Stomach (tissue), 9 donors: Measurements from ENCODE around the gene PLXND1. TPM values are rescaled to one million over a fixed set of nuclear protein-coding genes. Genes with fewer than 3 reads are reported as not detected.

Experiments used
- DNase-seq, 2 donors: peaks; one replicate each; pipeline versions ENCODE4 v3.0.0 to v3.0.0-alpha.2; 2013 to 2019
- H3K27ac ChIP-seq, 5 donors: fragments of 200-600 bp in 4 of 5; sonication (generic) in 4 of 5; one replicate each; pipeline ENCODE4 v1.5.1; 2013 to 2019; ENCODE audit warnings: mild to moderate bottlenecking in 1 of 5, moderate library complexity in 1 of 5
- H3K27me3 ChIP-seq, 3 donors: fragments of 200-600 bp; sonication (generic); one replicate each; pipeline ENCODE4 v1.5.1; 2017 to 2019; ENCODE audit warnings: mixed run types in 1 of 3
- H3K36me3 ChIP-seq, 4 donors: fragments of 200-600 bp; sonication (generic); 1 replicate in 3 of 4; 2 replicates in 1 of 4; pipeline ENCODE4 v1.5.1; 2016 to 2019
- H3K4me1 ChIP-seq, 4 donors: fragments of 200-600 bp; sonication (generic); one replicate each; pipeline ENCODE4 v1.5.1; 2016 to 2019
- H3K4me3 ChIP-seq, 4 donors: fragments of 200-600 bp; sonication (generic) in 3 of 4; one replicate each; pipeline ENCODE4 v1.5.1; 2016 to 2019; ENCODE audit warnings: mild to moderate bottlenecking in 1 of 4
- H3K9me3 ChIP-seq, 4 donors: fragments of 200-600 bp; sonication (generic); one replicate each; pipeline ENCODE4 v1.5.1; 2016 to 2019
- CTCF ChIP-seq, 7 experiments: fragments of 450-650 bp in 4 of 7; fragments of 200-600 bp in 3 of 7; sonication (generic) in 3 of 7; IDR thresholded peaks; one replicate each; pipeline ENCODE4 v1.5.1; 2016 to 2019; ENCODE audit warnings: antibody characterized with exemption in 7 of 7, control low read depth in 2 of 7, mild to moderate bottlenecking in 1 of 7
- EP300 ChIP-seq: sonication (generic); formaldehyde crosslinking; IDR thresholded peaks from one replicate; pipeline ENCODE4 v1.6.1; 2017; ENCODE audit warnings: antibody characterized with exemption
- POLR2A ChIP-seq, 4 donors: fragments of 450-650 bp; IDR thresholded peaks; one replicate each; pipeline ENCODE4 v1.6.1; 2016; ENCODE audit warnings: antibody characterized with exemption in 4 of 4, control low read depth in 2 of 4, mild to moderate bottlenecking in 1 of 4, moderate library complexity in 1 of 4
- POLR2AphosphoS5 ChIP-seq, 3 donors: sonication (generic); formaldehyde crosslinking; IDR thresholded peaks; one replicate each; pipeline ENCODE4 v1.6.1; 2016; ENCODE audit warnings: antibody characterized with exemption in 3 of 3
- WGBS, 5 donors: extraction: QIAGEN DNeasy Blood & Tissue Kit in 3 of 5; methylation state at CpG; one replicate each; pipeline versions ENCODE4 v1.1.5 to v1.1.7; 2013 to 2018; 5-methylcytosine and 5-hydroxymethylcytosine counted together
- intact Hi-C: fragments of 100-400 bp; cut with DNase I; formaldehyde crosslinking; loops from one replicate; pipeline ENCODE4 v1.15.1; 2023; ENCODE audit warnings: low total_unique reads
- polyA plus RNA-seq, 3 donors: library from polyadenylated mRNA; stranded (reverse); fragments of 200-250 nt; gene quantifications; one replicate each; pipeline ENCODE4 v1.2.3, GENCODE V29; 2013
- total RNA-seq, 5 donors: library from RNA; depleted of rRNA; stranded (reverse); fragments of >200 nt; gene quantifications; one replicate each; pipeline versions ENCODE4 v1.1.0 to v1.2.3, GENCODE V29; 2014 to 2016
- donor health status: healthy with polysubstance abuse.
- donor health status: Bipolar disorder and iron deficiency.
- donor health status: healthy.

The PLXND1 gene
- total and polyA plus RNA-seq, 8 donors = 22.6 to 251 (median 58.6) TPM

DNA sequence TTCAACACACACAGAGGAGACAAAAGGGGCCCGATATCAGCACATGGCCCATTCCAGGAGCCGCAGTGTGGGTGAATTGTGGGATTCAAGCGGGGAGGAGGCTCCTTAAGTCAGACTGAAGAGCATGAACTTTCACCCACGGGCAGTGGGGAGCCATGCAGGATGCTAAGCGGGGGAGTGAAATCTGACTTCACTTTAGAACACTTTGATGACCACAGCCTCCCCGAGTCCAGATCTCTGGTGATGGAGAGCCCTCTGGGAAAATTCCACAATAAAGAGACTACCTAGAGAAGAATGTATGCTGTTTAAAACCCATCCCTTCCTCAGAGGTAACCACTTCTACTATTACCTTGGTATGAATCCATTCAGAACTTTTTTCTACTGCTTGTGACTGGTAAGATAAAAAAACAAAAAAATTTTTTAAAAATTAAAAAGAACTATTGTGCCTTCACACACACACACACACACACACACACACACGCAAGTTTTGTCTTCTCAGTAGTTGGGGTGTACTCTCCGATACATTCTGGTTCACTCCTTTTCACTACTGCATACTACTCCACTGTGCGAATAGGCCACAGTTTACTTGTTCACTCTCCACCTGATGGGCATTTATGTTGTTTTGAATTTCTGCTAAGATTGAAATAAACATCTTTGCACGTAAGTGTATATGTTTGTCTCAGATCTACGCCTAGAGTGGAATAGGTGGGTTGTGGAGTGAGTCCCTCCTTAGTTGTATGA, 65.5 kb downstream of the PLXND1 start:
- H3K27ac ChIP-seq = no peak overlapping the region
- intact Hi-C loops = no loop called here
- WGBS, 5 donors = 91 to 96% (median 93%) methylated on average over 11 of the region's 11 CpGs
- H3K4me1 ChIP-seq = no peaks in the 10 kb centered on the region
- no peak for DNase-seq
- TF ChIP-seq POLR2A (IDR thresholded peaks at IDR 0.05) = no peak
- no peak for TF ChIP-seq EP300
- TF ChIP-seq POLR2AphosphoS5 (IDR thresholded peaks at IDR 0.05) = no peak
- TF ChIP-seq CTCF (IDR thresholded peaks at IDR 0.05) = no peak
- H3K36me3 ChIP-seq = no peaks in the 10 kb centered on the region
- no peaks in the 10 kb centered on the region for H3K27me3 ChIP-seq
- H3K9me3 ChIP-seq = no peaks in the 10 kb centered on the region
- no peak overlapping the region for H3K4me3 ChIP-seq

- Histone ChIP-seq H3K4me1 (no peaks in the 10 kb centered on the region), H3K27ac (no peak overlapping the region), H3K9me3 (no peaks in the 10 kb centered on the region), H3K27me3 (no peaks in the 10 kb centered on the region), H3K36me3 (no peaks in the 10 kb centered on the region), H3K4me3 (no peak overlapping the region)
- DNase-seq = no peak
- TF ChIP-seq EP300 (no peak), POLR2A (IDR thresholded peaks at IDR 0.05) (no peak), CTCF (IDR thresholded peaks at IDR 0.05) (no peak), POLR2AphosphoS5 (IDR thresholded peaks at IDR 0.05) (no peak)
- intact Hi-C loops = no loop called here
- WGBS, 5 donors = 90 to 95% (median 91%) methylated on average over 8 of the region's 8 CpGs
These were observed 67.3 kb downstream of the PLXND1 start for GRCh38 chr3:129539206-129539605.

DNA sequence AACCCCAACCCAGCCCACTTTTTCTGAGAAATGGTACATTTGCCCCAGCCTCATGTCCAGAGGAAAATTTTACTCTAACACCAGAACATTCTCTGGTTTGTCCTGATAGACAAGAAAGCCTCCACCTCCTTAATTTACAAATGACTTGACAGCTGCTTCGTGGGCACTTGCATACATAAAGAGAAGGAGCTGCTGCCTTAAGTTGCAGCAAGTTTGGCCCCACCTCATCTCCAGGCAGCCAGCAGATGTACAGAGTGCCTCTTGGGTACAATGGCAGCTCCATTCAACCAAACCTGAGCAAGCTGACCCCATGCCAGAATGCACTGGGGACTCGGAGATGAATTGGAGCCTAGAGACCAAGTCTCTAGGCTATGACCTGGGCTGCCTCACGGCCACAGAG, 69.7 kb downstream of the PLXND1 start:
- TF ChIP-seq CTCF (IDR thresholded peaks at IDR 0.05) (no peak), EP300 (no peak), POLR2AphosphoS5 (IDR thresholded peaks at IDR 0.05) (no peak), POLR2A (IDR thresholded peaks at IDR 0.05) (no peak)

DNA sequence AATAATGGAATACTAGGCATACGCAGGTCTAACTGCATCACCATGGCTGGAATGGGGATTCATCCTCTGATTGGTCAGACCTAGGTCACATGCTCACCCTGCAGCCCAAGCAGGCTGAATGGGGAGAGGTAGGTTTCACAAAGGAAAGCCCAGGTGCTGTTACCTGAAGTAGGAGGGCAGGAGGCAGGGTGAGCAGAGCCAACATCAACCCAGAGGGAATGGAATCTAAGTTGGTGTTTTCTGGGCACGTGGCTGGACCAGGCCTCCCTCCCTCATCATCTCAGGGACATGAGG, 70.2 kb downstream of the PLXND1 start:
- no peak for DNase-seq
- intact Hi-C loops = no loop called here
- H3K9me3 ChIP-seq = no peaks in the 10 kb centered on the region
- no peaks in the 10 kb centered on the region for H3K36me3 ChIP-seq
- no peak overlapping the region for H3K27ac ChIP-seq
- no peak overlapping the region for H3K4me3 ChIP-seq
- TF ChIP-seq POLR2AphosphoS5 (IDR thresholded peaks at IDR 0.05) = no peak
- TF ChIP-seq POLR2A (IDR thresholded peaks at IDR 0.05) = no peak
- TF ChIP-seq EP300 = no peak
- no peak for TF ChIP-seq CTCF (IDR thresholded peaks at IDR 0.05)
- H3K27me3 ChIP-seq = no peaks in the 10 kb centered on the region
- 77 to 84% (median 80%) methylated on average over 2 of the region's 2 CpGs for WGBS, 5 donors
- no peaks in the 10 kb centered on the region for H3K4me1 ChIP-seq

More for the DNA sequence above, 69.7 kb downstream of the PLXND1 start:
- no peak overlapping the region for H3K27ac ChIP-seq
- no peaks in the 10 kb centered on the region for H3K4me1 ChIP-seq
- no peaks in the 10 kb centered on the region for H3K36me3 ChIP-seq
- no peaks in the 10 kb centered on the region for H3K27me3 ChIP-seq
- 70 to 90% (median 82%) methylated on average over 3 of the region's 3 CpGs for WGBS, 5 donors
- H3K9me3 ChIP-seq = no peaks in the 10 kb centered on the region
- H3K4me3 ChIP-seq = no peak overlapping the region
- no peak for DNase-seq
- intact Hi-C loops = no loop called here
